GM12878 (cell line): ENCODE measurements around the gene CD93. TPM values are rescaled to one million over a fixed set of nuclear protein-coding genes. Genes with fewer than 3 reads are reported as not detected.

Source experiments
- ATAC-seq: fragments of 200-7000 bp; cut with Tn5 transposase; 3 replicates; pipeline ENCODE4 v1.9.1; 2020; ENCODE audit warnings: mild to moderate bottlenecking, moderate library complexity
- BruUV-seq: library from RNA; stranded (reverse); fragments of 400-500 nt; replicated peaks from 2 replicates; lab custom pipeline; 2021; lab: Mats Ljungman, UMichigan
- CTCF ChIA-PET: fragments of 300-600 bp; sonication (Branson Sonifier 250); formaldehyde crosslinking; extraction: SDS; loops from one replicate; lab custom pipeline; 2021; ENCODE audit warnings: inconsistent platforms; lab: Yijun Ruan, JAX
- POLR2A ChIA-PET: fragments of 350-600 bp; formaldehyde crosslinking; extraction: SDS; loops from one replicate; lab custom pipeline; 2021; ENCODE audit warnings: inconsistent platforms; lab: Charles Lee
- RAD21 ChIA-PET: fragments of 300-600 bp; sonication (Branson Sonifier 250); formaldehyde crosslinking; loops from one replicate; lab custom pipeline; 2023; ENCODE audit warnings: antibody characterized with exemption; ENCODE audit not compliant: unreplicated experiment; lab: Charles Lee
- SMC1A ChIA-PET: fragments of 300-600 bp; sonication (Branson Sonifier 250); formaldehyde crosslinking; loops from one replicate; lab custom pipeline; 2023; ENCODE audit not compliant: unreplicated experiment, uncharacterized antibody; lab: Charles Lee
- DNase-seq: peaks from one replicate; pipeline ENCODE4 v3.0.0-alpha.2; 2011; ENCODE audit warnings: low read depth, low spot score
- FAIRE-seq: peaks from 3 replicates; lab custom pipeline; 2011; peaks lifted over from hg19 to GRCh38; lab: Jason Lieb, UNC
- H2AFZ ChIP-seq: 2 replicates; pipeline ENCODE4 v1.6.0; 2011; ENCODE audit warnings: low read depth, low read length, control low read depth; ENCODE audit not compliant: control insufficient read depth
- H3K27ac ChIP-seq: 2 replicates; pipeline ENCODE4 v1.5.1; 2011; ENCODE audit warnings: control low read depth; ENCODE audit not compliant: control insufficient read depth, insufficient read depth
- H3K27me3 ChIP-seq, 2 experiments: replicated peaks in 1 of 2; 2 replicates each; pipeline versions ENCODE4 v1.6.0 to v1.6.1; 2011; ENCODE audit warnings: low read length in 1 of 2; ENCODE audit not compliant: control insufficient read depth in 2 of 2, insufficient read depth in 2 of 2
- H3K36me3 ChIP-seq, 2 experiments: 2 replicates each; pipeline ENCODE4 v1.5.1; 2011; ENCODE audit warnings: low read length in 1 of 2; ENCODE audit not compliant: control insufficient read depth in 2 of 2, insufficient read depth in 2 of 2
- H3K4me1 ChIP-seq: 2 replicates; pipeline ENCODE4 v1.6.1; 2011; ENCODE audit warnings: mild to moderate bottlenecking, low read length, moderate library complexity, mixed read lengths; ENCODE audit not compliant: control insufficient read depth, insufficient read depth
- H3K4me2 ChIP-seq: 2 replicates; pipeline ENCODE4 v1.6.0; 2011; ENCODE audit warnings: control low read depth; ENCODE audit not compliant: control insufficient read depth, insufficient read depth
- H3K4me3 ChIP-seq: fragments of 200-600 bp; sonication (generic); 2 replicates; pipeline ENCODE4 v1.5.1; 2016
- H3K79me2 ChIP-seq: 2 replicates; pipeline ENCODE4 v1.6.0; 2011; ENCODE audit warnings: low read length; ENCODE audit not compliant: control insufficient read depth, insufficient read depth
- H3K9ac ChIP-seq: 2 replicates; pipeline ENCODE4 v1.8.0; 2011; ENCODE audit warnings: low read length, control low read depth, mixed read lengths; ENCODE audit not compliant: control insufficient read depth, insufficient read depth
- H3K9me3 ChIP-seq: replicated peaks from 3 replicates; pipeline ENCODE4 v1.5.1; 2011; ENCODE audit warnings: mild to moderate bottlenecking, low read length; ENCODE audit not compliant: control insufficient read depth, insufficient read depth
- H4K20me1 ChIP-seq: 2 replicates; pipeline ENCODE4 v1.6.0; 2011; ENCODE audit not compliant: control insufficient read depth, insufficient read depth
- ATF3 ChIP-seq: IDR thresholded peaks from 2 replicates; pipeline ENCODE4 v1.6.1; 2011; ENCODE audit warnings: low read depth, mild to moderate bottlenecking, low read length, moderate library complexity, borderline replicate concordance; ENCODE audit errors: extremely low read depth
- BCL11A ChIP-seq: IDR thresholded peaks from 2 replicates; pipeline ENCODE4 v1.6.1; 2011; ENCODE audit warnings: low read depth, low read length
- BCL3 ChIP-seq: IDR thresholded peaks from 2 replicates; pipeline ENCODE4 v1.6.1; 2011; ENCODE audit warnings: borderline replicate concordance, low read depth, mild to moderate bottlenecking, moderate library complexity, low read length; ENCODE audit not compliant: insufficient read depth, poor library complexity, severe bottlenecking
- CBFB ChIP-seq: IDR thresholded peaks from 2 replicates; pipeline ENCODE4 v1.6.1; 2016; ENCODE audit warnings: antibody characterized with exemption, low read depth
- CBX3 ChIP-seq: fragments of 200-600 bp; sonication (generic); IDR thresholded peaks from 2 replicates; pipeline ENCODE4 v1.6.1; 2016; ENCODE audit warnings: low read depth, borderline replicate concordance
- GABPA ChIP-seq: IDR thresholded peaks from 2 replicates; pipeline ENCODE4 v1.6.1; 2014; ENCODE audit warnings: antibody characterized with exemption, low read depth, mild to moderate bottlenecking, inconsistent platforms
- HDGF ChIP-seq: fragments of 450-650 bp; IDR thresholded peaks from 2 replicates; pipeline ENCODE4 v1.6.1; 2016; ENCODE audit warnings: antibody characterized with exemption
- HSF1 ChIP-seq: fragments of 150-350 bp; IDR thresholded peaks from 2 replicates; pipeline ENCODE4 v1.6.1; 2014; ENCODE audit warnings: mild to moderate bottlenecking, low read depth, low read length
- IRF4 ChIP-seq: IDR thresholded peaks from 2 replicates; pipeline ENCODE4 v1.6.1; 2011; ENCODE audit warnings: low read depth, low read length
- KDM1A ChIP-seq: fragments of 200-600 bp; sonication (generic); IDR thresholded peaks from 2 replicates; pipeline ENCODE4 v1.6.1; 2016; ENCODE audit warnings: borderline replicate concordance
- SIN3A ChIP-seq: IDR thresholded peaks from 2 replicates; pipeline ENCODE4 v1.6.1; 2012; ENCODE audit warnings: low read depth, low read length, improper control_type of control experiment
- SUZ12 ChIP-seq: fragments of 200-600 bp; sonication (generic); IDR thresholded peaks from one replicate; pipeline ENCODE4 v1.6.1; 2018; ENCODE audit warnings: antibody characterized with exemption, mild to moderate bottlenecking; ENCODE audit not compliant: unreplicated experiment
- USF2 ChIP-seq: IDR thresholded peaks from 2 replicates; pipeline ENCODE4 v1.6.1; 2011; ENCODE audit warnings: low read depth, low read length, improper control_type of control experiment, borderline replicate concordance
- ZBTB33 ChIP-seq: fragments of 450-650 bp; IDR thresholded peaks from 2 replicates; pipeline ENCODE4 v1.6.1; 2017; ENCODE audit warnings: mild to moderate bottlenecking
- WGBS: methylation state at CpG from one replicate; pipeline ENCODE4 v1.1.6; 2016; ENCODE audit warnings: low lambda C conversion rate; ENCODE audit not compliant: insufficient replicate concordance, insufficient coverage; ENCODE audit errors: missing lambda C conversion rate; 5-methylcytosine and 5-hydroxymethylcytosine counted together
- in situ Hi-C: fragments of 300-500 bp; cut with MboI; formaldehyde crosslinking; loops from 9 replicates; pipeline ENCODE4 v1.14.3; 2018; ENCODE audit warnings: mixed read lengths
- intact Hi-C: fragments of 100-400 bp; cut with micrococcal nuclease; formaldehyde crosslinking; loops from one replicate; pipeline ENCODE4 v1.14.2; 2022; ENCODE audit not compliant: unreplicated experiment
- polyA plus RNA-seq, 11 experiments: library from polyadenylated mRNA; depleted of rRNA in 4 of 11; unstranded in 6 of 11; stranded (reverse) in 5 of 11; fragments of >200 nt; fragmentation: Nextera tagmentation in 4 of 11; fragmentation: Illumina TruSeq in 1 of 11; extraction: Ambion mirVana in 4 of 11; extraction: Trizol in 1 of 11; gene quantifications; 1 replicate in 1 of 11; 2 replicates in 10 of 11; pipeline versions ENCODE4 v1.2.1 to v1.2.3, GENCODE V29; 2011 to 2016; ENCODE audit warnings: inconsistent platforms in 2 of 11, missing spikeins in 2 of 11, low read depth in 1 of 11
- total RNA-seq, 4 experiments: library from RNA; depleted of rRNA in 3 of 4; stranded (reverse); fragments of >200 nt in 3 of 4; fragmentation: Illumina TruSeq in 1 of 4; extraction: Trizol in 1 of 4; gene quantifications; 2 replicates each; pipeline versions ENCODE4 v1.2.1 to v1.2.3, GENCODE V29; 2013 to 2021

Gene CD93
- total and polyA plus RNA-seq, 10 of the 15 experiments (the other 5 are each of a cell fraction or from before 2014, with no cell fraction given): 0.20 to 2.7 (median 0.92) TPM

GRCh38 chr20:23096986-23097520 is 10.9 kb upstream of the CD93 start (continued):
- TF ChIP-seq HSF1 (no peak), BCL11A (no peak), ZBTB33 (no peak), CBFB (no peak)

- H3K4me2 ChIP-seq: no peak overlapping the region
- in situ Hi-C loops (no loop called here), intact Hi-C loops (no loop called here)
- H3K4me1 ChIP-seq: no peaks in the 10 kb centered on the region
- 0% methylated on average over 3 of the region's 3 CpGs for WGBS
- no TSS peak for BruUV-seq
- no peaks in the 10 kb centered on the region for H4K20me1 ChIP-seq
- no peak overlapping the region for H3K4me3 ChIP-seq
- no peaks in the 10 kb centered on the region for H3K36me3 ChIP-seq
- ChIA-PET RAD21 (interaction anchor here (0.6 to 3.2 kb wide), 7 partner anchors 10 to 113 kb away, joined by 3 to 20 read pairs (median 3); partner anchors contain the start of gene CD93), CTCF (interaction anchor here (1.1 to 2.0 kb wide), 7 partner anchors 10 to 106 kb away, joined by 3 to 6 read pairs (median 4); no protein-coding TSS in a partner anchor), POLR2A (interaction anchor here (1.0 to 1.3 kb wide), 3 partner anchors 15 to 28 kb away, joined by 3 to 4 read pairs (median 4); no protein-coding TSS in a partner anchor), SMC1A (interaction anchor here (0.8 to 4.3 kb wide), 9 partner anchors 12 to 105 kb away, joined by 3 to 52 read pairs (median 4); no protein-coding TSS in a partner anchor)
- FAIRE-seq (no peak), DNase-seq (no peak), ATAC-seq (peak; percentile 63)
- peaks cover 0 to 6% of the 10 kb centered on the region in 2 experiments; a peak in 1 of 4 replicates for H3K27me3 ChIP-seq
- H3K79me2 ChIP-seq: no peaks in the 10 kb centered on the region
- no peak overlapping the region for H3K27ac ChIP-seq
- H3K9ac ChIP-seq: no peak overlapping the region
- no peak overlapping the region for H2AFZ ChIP-seq
- no peaks in the 10 kb centered on the region for H3K9me3 ChIP-seq
- no peak for TF ChIP-seq CBX3
- TF ChIP-seq CBFB: no peak
- no peak for TF ChIP-seq SUZ12
- TF ChIP-seq HDGF: no peak
- no peak for TF ChIP-seq SIN3A
- TF ChIP-seq BCL3: peak; percentile 46
- TF ChIP-seq IRF4: no peak
- TF ChIP-seq GABPA: no peak
- TF ChIP-seq HSF1: no peak
- no peak for TF ChIP-seq ATF3
- no peak for TF ChIP-seq KDM1A
- no peak for TF ChIP-seq USF2
Observed at GRCh38 chr20:23096097-23096496, 10.0 kb upstream of the CD93 start.
